Epithelial cell of esophagus (primary cell): ENCODE results near the gene GALNT7.
A peak's percentile ranks its signal among the peaks of the same experiment; 100 is the strongest.
"Not testable (repeated sequence)": the region's sequence is repeated elsewhere in the genome, so short reads cannot be mapped to it uniquely, and the experiment has no call there.

Experiments
- DNase-seq: peaks from one replicate; pipeline ENCODE4 v3.0.0; 2010; ENCODE audit warnings: low read depth
- H3K4me3 ChIP-seq: 2 replicates; pipeline ENCODE4 v1.5.1; 2011; ENCODE audit warnings: mild to moderate bottlenecking, low read length, control low read depth
- TF ChIP-seq, protein P1 (sequence below): IDR thresholded peaks from 2 replicates; pipeline ENCODE4 v1.5.1; 2011; ENCODE audit warnings: low read depth, mild to moderate bottlenecking, low read length, control low read depth, inconsistent platforms; ENCODE audit not compliant: insufficient read depth; ENCODE audit errors: missing control alignments

GALNT7 gene

DNA sequence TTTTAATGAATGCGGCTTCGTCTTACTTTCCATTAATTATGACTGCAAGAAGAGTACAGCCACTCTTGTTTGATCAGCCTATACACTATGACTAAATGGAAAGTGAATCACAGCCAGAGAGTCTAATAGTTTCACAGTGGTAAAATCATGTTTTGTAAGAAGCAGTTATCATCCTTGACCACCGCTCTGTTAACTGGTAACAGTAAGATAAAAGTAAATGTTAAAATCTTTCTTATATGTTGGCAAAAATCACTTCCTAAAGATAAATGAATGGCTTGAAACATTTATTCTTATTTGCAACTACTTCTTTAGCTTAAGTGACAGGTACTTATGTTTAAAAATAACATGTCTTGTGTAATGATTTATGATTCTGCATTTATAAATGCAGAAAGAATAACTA lies 13.2 kb downstream of the GALNT7 start:
- H3K4me3 ChIP-seq = no peak overlapping the region
- DNase-seq = peak; percentile 80

DNA sequence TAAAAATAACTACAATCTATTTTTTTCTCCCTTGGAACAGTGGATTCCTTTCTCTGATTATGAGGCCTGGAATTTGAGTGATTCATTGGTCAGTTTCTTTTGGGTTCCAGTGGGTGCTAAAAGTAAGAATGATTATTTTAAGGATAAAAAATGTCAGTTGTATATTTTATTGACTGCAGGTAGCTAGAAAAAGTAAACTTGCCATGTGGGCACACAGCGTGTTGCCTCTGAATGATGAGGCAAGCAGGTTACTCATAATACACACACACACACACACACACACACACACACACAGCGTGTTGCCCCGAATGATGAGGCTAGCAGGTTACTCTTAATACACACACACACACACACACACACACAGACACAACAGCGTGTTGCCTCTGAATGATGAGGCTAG lies 13.8 kb downstream of the GALNT7 start:
- H3K4me3 ChIP-seq = no peak overlapping the region
- peak; percentile 85 for DNase-seq
- TF ChIP-seq, protein P1, sequence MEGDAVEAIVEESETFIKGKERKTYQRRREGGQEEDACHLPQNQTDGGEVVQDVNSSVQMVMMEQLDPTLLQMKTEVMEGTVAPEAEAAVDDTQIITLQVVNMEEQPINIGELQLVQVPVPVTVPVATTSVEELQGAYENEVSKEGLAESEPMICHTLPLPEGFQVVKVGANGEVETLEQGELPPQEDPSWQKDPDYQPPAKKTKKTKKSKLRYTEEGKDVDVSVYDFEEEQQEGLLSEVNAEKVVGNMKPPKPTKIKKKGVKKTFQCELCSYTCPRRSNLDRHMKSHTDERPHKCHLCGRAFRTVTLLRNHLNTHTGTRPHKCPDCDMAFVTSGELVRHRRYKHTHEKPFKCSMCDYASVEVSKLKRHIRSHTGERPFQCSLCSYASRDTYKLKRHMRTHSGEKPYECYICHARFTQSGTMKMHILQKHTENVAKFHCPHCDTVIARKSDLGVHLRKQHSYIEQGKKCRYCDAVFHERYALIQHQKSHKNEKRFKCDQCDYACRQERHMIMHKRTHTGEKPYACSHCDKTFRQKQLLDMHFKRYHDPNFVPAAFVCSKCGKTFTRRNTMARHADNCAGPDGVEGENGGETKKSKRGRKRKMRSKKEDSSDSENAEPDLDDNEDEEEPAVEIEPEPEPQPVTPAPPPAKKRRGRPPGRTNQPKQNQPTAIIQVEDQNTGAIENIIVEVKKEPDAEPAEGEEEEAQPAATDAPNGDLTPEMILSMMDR = no peak

More for the DNA sequence above, 13.2 kb downstream of the GALNT7 start:
- TF ChIP-seq, protein P1 = no peak

DNA sequence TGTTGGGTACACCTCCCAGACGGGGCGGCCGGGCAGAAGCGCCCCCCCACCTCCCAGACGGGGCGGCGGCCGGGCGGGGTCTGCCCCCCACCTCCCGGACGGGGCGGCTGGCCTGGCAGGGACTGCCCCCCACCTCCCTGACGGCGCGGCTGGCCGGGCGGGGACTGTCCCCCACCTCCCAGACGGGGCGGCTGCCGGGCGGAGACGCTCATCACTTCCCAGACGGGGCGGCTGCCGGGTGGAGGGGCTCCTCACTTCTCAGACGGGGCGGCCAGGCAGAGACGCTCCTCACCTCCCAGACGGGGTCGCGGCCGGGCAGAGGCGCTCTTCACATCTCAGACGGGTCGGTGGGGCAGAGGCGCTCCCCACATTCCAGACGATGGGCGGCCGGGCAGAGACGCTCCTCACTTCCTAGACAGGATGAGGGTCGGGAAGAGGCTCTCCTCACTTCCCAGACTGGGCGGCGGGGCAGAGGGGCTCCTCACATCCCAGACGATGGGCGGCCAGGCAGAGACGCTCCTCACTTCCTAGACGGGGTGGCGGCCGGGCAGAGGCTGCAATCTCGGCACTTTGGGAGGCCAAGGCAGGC lies 15.1 kb downstream of the GALNT7 start:
- H3K4me3 ChIP-seq, DNase-seq: not testable (repeated sequence)

DNA sequence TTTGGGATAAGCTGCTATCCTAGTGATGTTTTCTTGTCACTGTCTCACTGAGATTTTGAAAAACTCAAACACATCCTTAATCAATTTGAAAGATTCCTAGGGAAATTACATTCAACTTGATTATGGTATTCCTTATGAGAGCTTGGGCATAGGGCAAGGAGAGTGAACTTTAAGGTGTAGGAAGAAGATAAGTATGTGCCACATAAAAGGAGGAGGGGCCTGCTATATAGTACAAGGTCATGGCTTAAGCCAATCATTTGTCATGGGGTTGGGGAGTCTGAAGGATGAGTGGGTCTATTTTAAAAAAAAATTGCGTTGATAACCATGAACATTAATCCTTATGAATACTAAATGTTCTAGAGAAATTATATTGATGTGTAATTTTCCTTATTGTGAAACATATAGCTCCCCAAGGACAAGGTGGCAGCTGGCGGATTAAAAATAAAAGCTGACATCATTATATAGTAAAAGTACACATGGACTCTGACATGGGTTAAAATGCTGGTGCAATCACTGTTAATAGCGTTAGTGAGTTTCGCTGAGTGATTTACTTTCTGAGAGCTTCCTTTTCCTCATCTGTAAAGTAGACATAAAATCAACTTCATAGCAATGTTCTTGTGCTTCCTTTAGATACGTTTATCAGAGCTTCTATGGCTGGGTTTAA lies 17.4 kb downstream of the GALNT7 start:
- H3K4me3 ChIP-seq = no peak overlapping the region
- no peak for DNase-seq
- TF ChIP-seq, protein P1 = no peak

DNA sequence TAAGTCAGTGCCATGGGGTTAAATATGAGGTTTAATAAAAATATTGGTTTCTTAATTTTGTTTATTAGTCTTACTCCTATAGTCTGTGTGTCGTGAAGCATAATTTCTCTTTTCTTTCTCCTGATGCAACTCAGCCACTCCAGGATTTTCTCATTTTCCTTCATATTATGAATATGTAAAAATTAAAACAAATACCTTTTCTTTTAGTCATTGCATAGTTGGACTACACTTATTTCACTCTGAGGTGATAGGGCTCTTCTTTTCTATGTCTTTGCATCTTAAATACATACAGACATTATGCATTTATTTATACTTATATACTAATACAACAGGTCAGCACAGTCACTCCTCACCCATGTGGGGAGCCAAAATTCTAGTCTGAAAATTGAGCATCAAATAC lies 19.1 kb downstream of the GALNT7 start:
- DNase-seq = no peak
- TF ChIP-seq, protein P1 = no peak
- H3K4me3 ChIP-seq = no peak overlapping the region

DNA sequence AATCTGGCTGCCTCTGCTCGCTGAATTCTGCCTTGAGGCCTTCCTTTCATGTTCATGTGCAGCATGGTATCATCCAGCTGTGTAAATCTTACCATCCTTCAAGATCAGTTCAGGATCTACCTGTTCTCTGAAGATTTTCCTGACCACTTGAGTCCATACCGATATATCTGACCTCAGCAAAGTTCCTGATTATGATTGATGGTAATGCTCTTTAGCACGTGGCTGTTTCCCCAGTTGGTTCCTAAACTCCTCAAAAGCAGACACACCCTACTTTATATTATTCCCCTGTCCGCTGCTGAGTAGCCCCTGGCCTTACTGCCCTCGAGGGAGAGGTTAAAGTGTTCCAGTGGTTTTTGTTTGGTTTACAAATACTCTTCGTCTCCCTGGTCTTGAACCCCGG lies 20.0 kb downstream of the GALNT7 start:
- H3K4me3 ChIP-seq = no peak overlapping the region
- DNase-seq = no peak
- TF ChIP-seq, protein P1 = no peak

DNA sequence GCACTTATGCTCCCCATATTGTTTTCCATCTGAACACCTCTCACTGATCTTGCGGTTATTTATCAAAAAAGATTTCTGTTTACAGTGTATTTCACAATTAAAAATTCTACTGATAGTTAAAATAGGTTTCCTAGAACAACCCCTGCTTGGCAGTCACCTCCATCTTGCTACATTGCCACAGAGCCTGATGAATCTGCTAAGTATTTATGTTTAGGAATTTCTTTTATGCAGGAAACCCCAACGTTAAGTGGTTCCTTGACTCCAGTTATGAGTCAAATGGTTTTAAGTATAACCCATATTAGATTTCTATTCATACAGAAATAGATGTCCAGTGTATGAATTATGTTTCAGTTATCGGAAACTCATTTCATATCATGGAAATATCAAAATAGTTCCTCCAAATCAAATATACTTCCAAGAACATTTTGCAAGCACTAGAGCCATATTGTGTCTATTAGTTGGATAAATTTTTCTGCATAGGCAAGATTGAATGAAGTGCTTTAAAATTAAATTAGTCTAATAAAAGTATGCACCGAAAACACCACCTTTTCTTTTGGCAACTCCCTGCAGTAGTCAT lies 20.6 kb downstream of the GALNT7 start:
- H3K4me3 ChIP-seq = no peak overlapping the region
- TF ChIP-seq, protein P1 = no peak
- DNase-seq = peak; percentile 55
